Karpas-422 (cell line): ENCODE data around the gene SLC10A7. TPM values are rescaled to one million over a fixed set of nuclear protein-coding genes. Genes with fewer than 3 reads are reported as not detected.

Source experiments
- DNase-seq: peaks from one replicate; pipeline ENCODE4 v3.0.0-alpha.2; 2015
- H2AFZ ChIP-seq: fragments of 200-600 bp; sonication (generic); 2 replicates; pipeline ENCODE4 v1.6.1; 2014; ENCODE audit warnings: antibody characterized with exemption, low read length, mixed read lengths
- H3K27ac ChIP-seq: fragments of 200-600 bp; sonication (generic); 2 replicates; pipeline ENCODE4 v1.5.1; 2014; ENCODE audit warnings: mild to moderate bottlenecking, low read length, moderate library complexity
- H3K27me3 ChIP-seq: fragments of 200-600 bp; sonication (generic); 2 replicates; pipeline ENCODE4 v1.6.1; 2014; ENCODE audit warnings: low read length, mixed read lengths
- H3K36me3 ChIP-seq: fragments of 200-600 bp; sonication (generic); 2 replicates; pipeline ENCODE4 v1.6.1; 2014; ENCODE audit warnings: low read length, mixed read lengths; ENCODE audit not compliant: insufficient read depth
- H3K4me1 ChIP-seq: fragments of 200-600 bp; sonication (generic); 2 replicates; pipeline ENCODE4 v1.6.1; 2014; ENCODE audit warnings: mild to moderate bottlenecking, low read length, mixed read lengths
- H3K4me2 ChIP-seq: fragments of 200-600 bp; sonication (generic); 2 replicates; pipeline ENCODE4 v1.6.1; 2014; ENCODE audit warnings: low read length, low read depth, mild to moderate bottlenecking; ENCODE audit not compliant: poor library complexity, severe bottlenecking
- H3K4me3 ChIP-seq: fragments of 200-600 bp; sonication (generic); 2 replicates; pipeline ENCODE4 v1.5.1; 2014; ENCODE audit warnings: mild to moderate bottlenecking, antibody characterized with exemption, low read length, mixed read lengths
- H3K79me2 ChIP-seq: fragments of 200-600 bp; sonication (generic); 2 replicates; pipeline ENCODE4 v1.6.1; 2014; ENCODE audit warnings: mild to moderate bottlenecking, low read length, mixed read lengths
- H3K9ac ChIP-seq: fragments of 200-600 bp; sonication (generic); 2 replicates; pipeline ENCODE4 v1.6.0; 2014; ENCODE audit warnings: low read length
- H3K9me2 ChIP-seq: fragments of 200-600 bp; sonication (generic), shearing (Covaris generic); replicated peaks from 2 replicates; pipeline ENCODE4 v1.6.0; 2014; ENCODE audit warnings: mild to moderate bottlenecking, low read length, moderate library complexity; ENCODE audit not compliant: insufficient read depth
- H3K9me3 ChIP-seq: fragments of 300-700, 200-600 bp; sonication (generic); 2 replicates; pipeline ENCODE4 v1.6.1; 2014; ENCODE audit warnings: low read length, mixed read lengths
- H4K20me1 ChIP-seq: fragments of 200-600 bp; sonication (generic); 2 replicates; pipeline ENCODE4 v1.6.1; 2014; ENCODE audit warnings: mild to moderate bottlenecking, antibody characterized with exemption, low read length, low read depth; ENCODE audit not compliant: insufficient read depth
- total RNA-seq: library from RNA; depleted of rRNA; stranded (reverse); fragments of >200 nt; shearing (Covaris generic); gene quantifications from 2 replicates; pipeline ENCODE4 v1.2.3, GENCODE V29; 2014; ENCODE audit warnings: low replicate concordance

SLC10A7 gene
- total RNA-seq, 1 experiment from 2014 or later, result 26.6 TPM

- Histone ChIP-seq H3K9me2 (no peaks in the 10 kb centered on the region), H2AFZ (no peak overlapping the region)
Measured at GRCh38 chr4:146470604-146471003, 51.1 kb downstream of the SLC10A7 start.

GRCh38 chr4:146469022-146469421 is 52.7 kb downstream of the SLC10A7 start:
- Histone ChIP-seq H3K9me3 (no peaks in the 10 kb centered on the region), H3K9me2 (no peaks in the 10 kb centered on the region), H4K20me1 (peaks cover 27% of the 10 kb centered on the region), H3K36me3 (no peaks in the 10 kb centered on the region), H3K4me1 (no peaks in the 10 kb centered on the region), H2AFZ (no peak overlapping the region), H3K27me3 (no peaks in the 10 kb centered on the region), H3K4me3 (no peak overlapping the region), H3K27ac (no peak overlapping the region), H3K9ac (no peak overlapping the region), H3K79me2 (no peaks in the 10 kb centered on the region), H3K4me2 (no peak overlapping the region)
- no peak for DNase-seq

More at GRCh38 chr4:146470604-146471003, 51.1 kb downstream of the SLC10A7 start:
- H3K4me2 ChIP-seq, result no peak overlapping the region
- no peak for DNase-seq
- H4K20me1 ChIP-seq, result peaks cover 24% of the 10 kb centered on the region; the same call in 1 of the 2 replicates
- no peak overlapping the region for H3K27ac ChIP-seq
- no peak overlapping the region for H3K4me3 ChIP-seq
- no peaks in the 10 kb centered on the region for H3K36me3 ChIP-seq
- H3K79me2 ChIP-seq, result no peaks in the 10 kb centered on the region
- H3K27me3 ChIP-seq, result no peaks in the 10 kb centered on the region
- H3K4me1 ChIP-seq, result no peaks in the 10 kb centered on the region
- H3K9ac ChIP-seq, result no peak overlapping the region
- no peaks in the 10 kb centered on the region for H3K9me3 ChIP-seq

- H3K79me2 ChIP-seq, result no peaks in the 10 kb centered on the region
- no peaks in the 10 kb centered on the region for H3K9me3 ChIP-seq
- H2AFZ ChIP-seq, result no peak overlapping the region
- no peaks in the 10 kb centered on the region for H3K9me2 ChIP-seq
- H3K27me3 ChIP-seq, result no peaks in the 10 kb centered on the region
- peaks cover 21% of the 10 kb centered on the region for H4K20me1 ChIP-seq
- no peak for DNase-seq
- H3K4me3 ChIP-seq, result no peak overlapping the region
- H3K4me1 ChIP-seq, result no peaks in the 10 kb centered on the region
- no peak overlapping the region for H3K4me2 ChIP-seq
- no peak overlapping the region for H3K27ac ChIP-seq
- H3K36me3 ChIP-seq, result no peaks in the 10 kb centered on the region
- H3K9ac ChIP-seq, result no peak overlapping the region
Measured at GRCh38 chr4:146465628-146466027, 56.1 kb downstream of the SLC10A7 start.

GRCh38 chr4:146462251-146462650 is 59.5 kb downstream of the SLC10A7 start:
- no peaks in the 10 kb centered on the region for H3K36me3 ChIP-seq

GRCh38 chr4:146458594-146458993 is 63.1 kb downstream of the SLC10A7 start:
- Histone ChIP-seq H4K20me1 (peaks cover 25% of the 10 kb centered on the region), H3K36me3 (no peaks in the 10 kb centered on the region), H3K4me1 (no peaks in the 10 kb centered on the region), H3K9me2 (no peaks in the 10 kb centered on the region), H3K9me3 (no peaks in the 10 kb centered on the region), H2AFZ (no peak overlapping the region), H3K4me2 (no peak overlapping the region), H3K27ac (no peak overlapping the region), H3K79me2 (no peaks in the 10 kb centered on the region), H3K9ac (no peak overlapping the region), H3K27me3 (no peaks in the 10 kb centered on the region), H3K4me3 (no peak overlapping the region)
- DNase-seq, result no peak

More at GRCh38 chr4:146462251-146462650, 59.5 kb downstream of the SLC10A7 start:
- no peak overlapping the region for H3K27ac ChIP-seq
- no peak for DNase-seq
- no peak overlapping the region for H3K4me2 ChIP-seq
- no peaks in the 10 kb centered on the region for H3K9me3 ChIP-seq
- no peaks in the 10 kb centered on the region for H3K9me2 ChIP-seq
- H3K4me1 ChIP-seq, result no peaks in the 10 kb centered on the region
- no peak overlapping the region for H3K9ac ChIP-seq
- H3K27me3 ChIP-seq, result no peaks in the 10 kb centered on the region
- peaks cover 19% of the 10 kb centered on the region; the same call in 1 of the 2 replicates for H4K20me1 ChIP-seq
- H3K79me2 ChIP-seq, result no peaks in the 10 kb centered on the region
- no peak overlapping the region for H2AFZ ChIP-seq
- H3K4me3 ChIP-seq, result no peak overlapping the region

GRCh38 chr4:146456681-146457080 is 65.1 kb downstream of the SLC10A7 start:
- H3K9ac ChIP-seq, result no peak overlapping the region
- no peak overlapping the region for H3K4me2 ChIP-seq
- H3K27me3 ChIP-seq, result no peaks in the 10 kb centered on the region
- H3K4me1 ChIP-seq, result no peaks in the 10 kb centered on the region
- H3K4me3 ChIP-seq, result no peak overlapping the region
- H3K27ac ChIP-seq, result no peak overlapping the region
- H3K79me2 ChIP-seq, result no peaks in the 10 kb centered on the region
- no peaks in the 10 kb centered on the region for H3K9me3 ChIP-seq
- H2AFZ ChIP-seq, result no peak overlapping the region
- H3K36me3 ChIP-seq, result no peaks in the 10 kb centered on the region
- no peaks in the 10 kb centered on the region for H3K9me2 ChIP-seq
- no peak for DNase-seq
- peaks cover 33% of the 10 kb centered on the region for H4K20me1 ChIP-seq

- Histone ChIP-seq H3K36me3 (no peaks in the 10 kb centered on the region), H3K9ac (no peak overlapping the region)
Measured at GRCh38 chr4:146453181-146453807, 68.4 kb downstream of the SLC10A7 start.

GRCh38 chr4:146450524-146450923 is 71.2 kb downstream of the SLC10A7 start:
- Histone ChIP-seq H3K9me3 (no peaks in the 10 kb centered on the region), H3K36me3 (no peaks in the 10 kb centered on the region), H3K4me3 (no peak overlapping the region), H3K9ac (no peak overlapping the region), H3K9me2 (no peaks in the 10 kb centered on the region), H3K4me1 (no peaks in the 10 kb centered on the region), H3K4me2 (no peak overlapping the region), H3K79me2 (no peaks in the 10 kb centered on the region), H3K27ac (no peak overlapping the region), H3K27me3 (no peaks in the 10 kb centered on the region), H4K20me1 (peaks cover 33% of the 10 kb centered on the region), H2AFZ (no peak overlapping the region)
- no peak for DNase-seq

More at GRCh38 chr4:146453181-146453807, 68.4 kb downstream of the SLC10A7 start:
- Histone ChIP-seq H3K4me3 (no peak overlapping the region), H4K20me1 (peaks cover 42% of the 10 kb centered on the region), H3K4me1 (no peaks in the 10 kb centered on the region), H3K4me2 (no peak overlapping the region), H3K27ac (no peak overlapping the region), H2AFZ (no peak overlapping the region), H3K79me2 (no peaks in the 10 kb centered on the region), H3K9me3 (no peaks in the 10 kb centered on the region), H3K27me3 (no peaks in the 10 kb centered on the region), H3K9me2 (no peaks in the 10 kb centered on the region)
- DNase-seq, result no peak
